ENCODE data around the gene MRPS18A. TPM values are rescaled to one million over a fixed set of nuclear protein-coding genes. Genes with fewer than 3 reads are reported as not detected.

MRPS18A gene
- total and polyA plus RNA-seq, 9 of the 15 experiments (the other 6 are each of a cell fraction or from before 2014, with no cell fraction given): 87.5 to 243 (median 125) TPM

- TF ChIP-seq, protein P1, sequence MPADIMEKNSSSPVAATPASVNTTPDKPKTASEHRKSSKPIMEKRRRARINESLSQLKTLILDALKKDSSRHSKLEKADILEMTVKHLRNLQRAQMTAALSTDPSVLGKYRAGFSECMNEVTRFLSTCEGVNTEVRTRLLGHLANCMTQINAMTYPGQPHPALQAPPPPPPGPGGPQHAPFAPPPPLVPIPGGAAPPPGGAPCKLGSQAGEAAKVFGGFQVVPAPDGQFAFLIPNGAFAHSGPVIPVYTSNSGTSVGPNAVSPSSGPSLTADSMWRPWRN (IDR thresholded peaks at IDR 0.05; ENCODE audit: low read depth): no peak
- no peak for TF ChIP-seq KDM1A (IDR thresholded peaks at IDR 0.05)
- TF ChIP-seq ZNF395 (CRISPR knock-in tag; IDR thresholded peaks at IDR 0.05): no peak
- TF ChIP-seq EZH2 (IDR thresholded peaks at IDR 0.05; ENCODE audit: borderline replicate concordance, low read depth, low read length): no peak
- TF ChIP-seq PHF8 (IDR thresholded peaks at IDR 0.05; ENCODE audit: borderline replicate concordance, low read length): peak; percentile 21; the same call in 1 of the 2 replicates
- peak; percentile 5; the same call in 1 of the 2 replicates for TF ChIP-seq MTA2 (IDR thresholded peaks at IDR 0.05; ENCODE audit: low read depth)
- TF ChIP-seq, protein P2, sequence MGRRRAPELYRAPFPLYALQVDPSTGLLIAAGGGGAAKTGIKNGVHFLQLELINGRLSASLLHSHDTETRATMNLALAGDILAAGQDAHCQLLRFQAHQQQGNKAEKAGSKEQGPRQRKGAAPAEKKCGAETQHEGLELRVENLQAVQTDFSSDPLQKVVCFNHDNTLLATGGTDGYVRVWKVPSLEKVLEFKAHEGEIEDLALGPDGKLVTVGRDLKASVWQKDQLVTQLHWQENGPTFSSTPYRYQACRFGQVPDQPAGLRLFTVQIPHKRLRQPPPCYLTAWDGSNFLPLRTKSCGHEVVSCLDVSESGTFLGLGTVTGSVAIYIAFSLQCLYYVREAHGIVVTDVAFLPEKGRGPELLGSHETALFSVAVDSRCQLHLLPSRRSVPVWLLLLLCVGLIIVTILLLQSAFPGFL (CRISPR knock-in tag; IDR thresholded peaks at IDR 0.05): no peak
- no peak for TF ChIP-seq PTBP1 (IDR thresholded peaks at IDR 0.05; ENCODE audit: low read depth, low read length)
- peak; percentile 74 for TF ChIP-seq RBFOX2 (IDR thresholded peaks at IDR 0.05; ENCODE audit: low read depth, low read length)
- TF ChIP-seq TBL1XR1 (IDR thresholded peaks at IDR 0.05; ENCODE audit: low read length in 2 of 2): peak in 1 of 2 experiments; percentile 50; a peak in 1 of 4 replicates
- no peak for TF ChIP-seq HNRNPH1 (optimal IDR thresholded peaks at IDR 0.05; ENCODE audit: low read depth, low read length)
- TF ChIP-seq ASH1L (IDR thresholded peaks at IDR 0.05; ENCODE audit: borderline replicate concordance, low read depth, partially characterized antibody): peak; percentile 1
- peak; percentile 42; the same call in 1 of the 2 replicates for TF ChIP-seq KLF1 (tag; IDR thresholded peaks at IDR 0.05)
- no peak for TF ChIP-seq TAL1 (IDR thresholded peaks at IDR 0.05)
- TF ChIP-seq, protein P3, sequence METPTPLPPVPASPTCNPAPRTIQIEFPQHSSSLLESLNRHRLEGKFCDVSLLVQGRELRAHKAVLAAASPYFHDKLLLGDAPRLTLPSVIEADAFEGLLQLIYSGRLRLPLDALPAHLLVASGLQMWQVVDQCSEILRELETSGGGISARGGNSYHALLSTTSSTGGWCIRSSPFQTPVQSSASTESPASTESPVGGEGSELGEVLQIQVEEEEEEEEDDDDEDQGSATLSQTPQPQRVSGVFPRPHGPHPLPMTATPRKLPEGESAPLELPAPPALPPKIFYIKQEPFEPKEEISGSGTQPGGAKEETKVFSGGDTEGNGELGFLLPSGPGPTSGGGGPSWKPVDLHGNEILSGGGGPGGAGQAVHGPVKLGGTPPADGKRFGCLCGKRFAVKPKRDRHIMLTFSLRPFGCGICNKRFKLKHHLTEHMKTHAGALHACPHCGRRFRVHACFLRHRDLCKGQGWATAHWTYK (CRISPR knock-in tag; IDR thresholded peaks at IDR 0.05): peak; percentile 96
- no peak for TF ChIP-seq XRCC5 (IDR thresholded peaks at IDR 0.05; ENCODE audit: low read depth, low read length)
- no peak; the same call in 1 of the 2 replicates for TF ChIP-seq E2F4 (CRISPR knock-in tag; IDR thresholded peaks at IDR 0.05; ENCODE audit: low read depth)
- TF ChIP-seq FIP1L1 (IDR thresholded peaks at IDR 0.05; ENCODE audit: low read depth, low read length, poor library complexity, severe bottlenecking): no peak
- TF ChIP-seq, protein P4, sequence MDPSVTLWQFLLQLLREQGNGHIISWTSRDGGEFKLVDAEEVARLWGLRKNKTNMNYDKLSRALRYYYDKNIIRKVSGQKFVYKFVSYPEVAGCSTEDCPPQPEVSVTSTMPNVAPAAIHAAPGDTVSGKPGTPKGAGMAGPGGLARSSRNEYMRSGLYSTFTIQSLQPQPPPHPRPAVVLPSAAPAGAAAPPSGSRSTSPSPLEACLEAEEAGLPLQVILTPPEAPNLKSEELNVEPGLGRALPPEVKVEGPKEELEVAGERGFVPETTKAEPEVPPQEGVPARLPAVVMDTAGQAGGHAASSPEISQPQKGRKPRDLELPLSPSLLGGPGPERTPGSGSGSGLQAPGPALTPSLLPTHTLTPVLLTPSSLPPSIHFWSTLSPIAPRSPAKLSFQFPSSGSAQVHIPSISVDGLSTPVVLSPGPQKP (CRISPR knock-in tag; IDR thresholded peaks at IDR 0.05): no peak
Observed at GRCh38 chr6:43627008-43627825, 60.4 kb downstream of the MRPS18A start (continued).
